HepG2 (cell line): ENCODE data around the gene UQCRC1. TPM values are rescaled to one million over a fixed set of nuclear protein-coding genes. Genes with fewer than 3 reads are reported as not detected.

Experiments used
- CC2D1A ChIP-seq: sonication (generic); formaldehyde crosslinking; IDR thresholded peaks from 2 replicates; pipeline ENCODE4 v1.8.1; 2023; ENCODE audit warnings: mild to moderate bottlenecking, missing genetic modification reagents
- GLI4 ChIP-seq: sonication (generic); formaldehyde crosslinking; IDR thresholded peaks from 2 replicates; pipeline ENCODE4 v1.5.1; 2020; ENCODE audit warnings: missing genetic modification reagents, mild to moderate bottlenecking, moderate library complexity, borderline replicate concordance
- KDM2A ChIP-seq: sonication (generic); formaldehyde crosslinking; IDR thresholded peaks from 2 replicates; pipeline ENCODE4 v1.4.0; 2020; ENCODE audit warnings: low read depth, missing genetic modification reagents, borderline replicate concordance
- NKX3-1 ChIP-seq: sonication (generic); formaldehyde crosslinking; IDR thresholded peaks from 2 replicates; pipeline ENCODE4 v1.5.0; 2020; ENCODE audit warnings: missing genetic modification reagents
- POGZ ChIP-seq: sonication (generic); formaldehyde crosslinking; IDR thresholded peaks from 2 replicates; pipeline ENCODE4 v1.4.0; 2020; ENCODE audit warnings: mild to moderate bottlenecking, missing genetic modification reagents
- POLR2AphosphoS2 ChIP-seq: IDR thresholded peaks from 2 replicates; pipeline ENCODE4 v1.6.1; 2011; ENCODE audit warnings: low read depth, low read length, improper control_type of control experiment
- RNF2 ChIP-seq: fragments of 450-650 bp; conservative IDR thresholded peaks from 2 replicates; pipeline ENCODE4 v1.6.1; 2016; ENCODE audit warnings: low read depth
- SIN3B ChIP-seq: fragments of 150-350 bp; IDR thresholded peaks from 2 replicates; pipeline ENCODE4 v1.6.1; 2014; ENCODE audit warnings: low read length
- SOX5 ChIP-seq: IDR thresholded peaks from 2 replicates; pipeline ENCODE4 v1.6.1; 2016; ENCODE audit warnings: borderline replicate concordance
- SYNCRIP ChIP-seq: fragments of 200-400 bp; formaldehyde crosslinking; IDR thresholded peaks from 2 replicates; pipeline ENCODE4 v1.6.1; 2018; ENCODE audit warnings: mild to moderate bottlenecking, low read depth, low read length; ENCODE audit not compliant: insufficient read depth
- TAF1 ChIP-seq: sonication (generic); formaldehyde crosslinking; IDR thresholded peaks from 2 replicates; pipeline ENCODE4 v1.4.0; 2020; ENCODE audit warnings: missing genetic modification reagents
- TMF1 ChIP-seq: sonication (generic); formaldehyde crosslinking; IDR thresholded peaks from 2 replicates; pipeline ENCODE4 v1.8.1; 2022; ENCODE audit warnings: low read depth, missing genetic modification reagents
- YEATS4 ChIP-seq: sonication (generic); formaldehyde crosslinking; IDR thresholded peaks from 2 replicates; pipeline ENCODE4 v1.4.0; 2020; ENCODE audit warnings: missing genetic modification reagents, borderline replicate concordance
- ZNF33A ChIP-seq: sonication (generic); formaldehyde crosslinking; IDR thresholded peaks from 2 replicates; pipeline ENCODE4 v1.5.1; 2020; ENCODE audit warnings: missing genetic modification reagents, mild to moderate bottlenecking, moderate library complexity, borderline replicate concordance
- ZNF33B ChIP-seq: sonication (generic); formaldehyde crosslinking; IDR thresholded peaks from 2 replicates; pipeline ENCODE4 v1.5.1; 2020; ENCODE audit warnings: mild to moderate bottlenecking, missing genetic modification reagents
- ZNF713 ChIP-seq: sonication (generic); formaldehyde crosslinking; IDR thresholded peaks from 2 replicates; pipeline ENCODE4 v1.4.0; 2020; ENCODE audit warnings: mild to moderate bottlenecking, missing genetic modification reagents
- ZNF766 ChIP-seq: sonication (generic); formaldehyde crosslinking; IDR thresholded peaks from 2 replicates; pipeline ENCODE4 v1.5.0; 2020; ENCODE audit warnings: missing genetic modification reagents, borderline replicate concordance
- ZNF850 ChIP-seq: sonication (generic); formaldehyde crosslinking; conservative IDR thresholded peaks from 2 replicates; pipeline ENCODE4 v1.9.0; 2021; ENCODE audit warnings: mild to moderate bottlenecking, missing genetic modification reagents
- polyA plus RNA-seq, 8 experiments: library from polyadenylated mRNA; depleted of rRNA in 3 of 8; stranded (reverse) in 7 of 8; unstranded in 1 of 8; fragments of >200 nt; fragmentation: Illumina TruSeq in 4 of 8; extraction: Trizol in 4 of 8; gene quantifications; 2 replicates each; pipeline versions ENCODE4 v1.2.1 to v1.2.3, GENCODE V29; 2011 to 2016; ENCODE audit warnings: low read depth in 4 of 8, missing spikeins in 1 of 8, mixed read lengths in 1 of 8; ENCODE audit not compliant: insufficient read depth in 1 of 8
- total RNA-seq, 5 experiments: library from RNA; depleted of rRNA; stranded (reverse); fragments of >200 nt; fragmentation: Illumina TruSeq; extraction: Trizol; gene quantifications; 2 replicates each; pipeline ENCODE4 v1.2.3, GENCODE V29; 2016; ENCODE audit warnings: low read depth in 1 of 5
- TF ChIP-seq, protein P1 (sequence below): sonication (generic); formaldehyde crosslinking; IDR thresholded peaks from 2 replicates; pipeline ENCODE4 v1.5.1; 2020; ENCODE audit warnings: missing genetic modification reagents, mild to moderate bottlenecking, borderline replicate concordance
- TF ChIP-seq, protein P2 (sequence below): sonication (generic); formaldehyde crosslinking; IDR thresholded peaks from 2 replicates; pipeline ENCODE4 v1.5.1; 2020; ENCODE audit warnings: mild to moderate bottlenecking, missing genetic modification reagents
- TF ChIP-seq, protein P3 (sequence below): sonication (generic); formaldehyde crosslinking; IDR thresholded peaks from 2 replicates; pipeline ENCODE4 v1.4.0; 2020; ENCODE audit warnings: missing genetic modification reagents
- TF ChIP-seq, protein P4 (sequence below): sonication (generic); formaldehyde crosslinking; IDR thresholded peaks from 2 replicates; pipeline ENCODE4 v1.5.0; 2020; ENCODE audit warnings: missing genetic modification reagents

UQCRC1 gene
- total and polyA plus RNA-seq, 2 of the 13 experiments (the other 11 are each of a cell fraction or from before 2014, with no cell fraction given): 316 to 680 TPM

DNA sequence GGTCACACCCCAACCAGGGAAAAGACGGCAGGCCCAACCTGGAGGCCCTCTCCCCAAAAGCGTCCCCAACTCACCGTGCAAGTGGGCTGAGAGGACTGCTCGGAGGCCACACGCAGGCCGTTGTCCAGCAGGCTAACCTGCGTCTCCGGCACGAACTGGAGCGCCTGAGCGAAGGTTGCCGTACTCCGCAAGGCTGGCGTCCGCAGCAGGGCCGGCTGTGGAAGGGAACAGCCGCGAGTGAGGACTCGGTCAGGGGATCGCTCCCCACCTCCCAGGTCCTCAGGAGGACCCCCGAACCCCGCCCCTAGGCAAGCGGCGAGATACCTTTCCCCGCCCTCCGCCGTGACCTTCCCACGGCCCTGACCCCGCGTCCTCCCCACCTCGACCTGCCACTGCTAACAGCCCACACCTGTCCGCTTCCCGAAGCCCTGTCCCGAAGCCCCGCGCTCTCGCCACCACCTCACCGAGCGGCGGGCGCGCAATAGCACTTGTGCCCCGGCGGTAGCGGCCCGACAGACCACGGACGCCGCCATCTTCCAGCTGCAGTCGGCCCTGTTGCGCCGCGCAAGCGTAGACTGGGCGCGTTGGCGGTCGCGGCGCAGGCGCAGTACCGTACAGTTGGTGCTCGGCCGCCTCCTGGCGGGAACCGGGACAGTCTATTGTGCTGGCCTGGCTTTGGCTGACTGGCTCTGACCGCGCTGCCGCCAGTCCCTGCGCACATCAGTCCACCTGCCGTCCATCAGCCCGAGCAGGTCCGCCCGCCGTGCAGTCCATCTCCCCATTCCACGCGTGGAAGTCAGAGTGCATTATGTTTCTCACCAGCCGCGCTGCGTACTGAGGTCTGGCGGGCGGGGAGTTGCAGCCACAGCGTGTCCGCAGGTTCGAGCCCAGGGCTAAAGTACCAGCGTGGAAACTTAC, at the start of gene UQCRC1 (continued):
- peak; percentile 86 for TF ChIP-seq POGZ (CRISPR knock-in tag)
- TF ChIP-seq TMF1: peak; percentile 62; the same call in 1 of the 2 replicates
- TF ChIP-seq, protein P1, sequence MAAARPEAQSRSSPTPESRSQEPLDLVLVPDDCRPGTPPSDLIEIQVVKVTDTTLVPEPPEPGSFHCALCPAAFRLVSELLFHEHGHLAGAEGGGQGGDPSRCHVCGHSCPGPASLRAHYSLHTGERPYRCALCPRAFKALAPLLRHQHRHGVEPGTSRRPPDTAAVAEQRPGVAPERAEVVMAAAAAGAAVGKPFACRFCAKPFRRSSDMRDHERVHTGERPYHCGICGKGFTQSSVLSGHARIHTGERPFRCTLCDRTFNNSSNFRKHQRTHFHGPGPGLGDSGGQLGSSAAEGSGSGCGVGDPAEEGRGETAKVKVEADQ (CRISPR knock-in tag): peak; percentile 93
- TF ChIP-seq CC2D1A (CRISPR knock-in tag): no peak
- TF ChIP-seq GLI4 (CRISPR knock-in tag): no peak
- TF ChIP-seq, protein P2, sequence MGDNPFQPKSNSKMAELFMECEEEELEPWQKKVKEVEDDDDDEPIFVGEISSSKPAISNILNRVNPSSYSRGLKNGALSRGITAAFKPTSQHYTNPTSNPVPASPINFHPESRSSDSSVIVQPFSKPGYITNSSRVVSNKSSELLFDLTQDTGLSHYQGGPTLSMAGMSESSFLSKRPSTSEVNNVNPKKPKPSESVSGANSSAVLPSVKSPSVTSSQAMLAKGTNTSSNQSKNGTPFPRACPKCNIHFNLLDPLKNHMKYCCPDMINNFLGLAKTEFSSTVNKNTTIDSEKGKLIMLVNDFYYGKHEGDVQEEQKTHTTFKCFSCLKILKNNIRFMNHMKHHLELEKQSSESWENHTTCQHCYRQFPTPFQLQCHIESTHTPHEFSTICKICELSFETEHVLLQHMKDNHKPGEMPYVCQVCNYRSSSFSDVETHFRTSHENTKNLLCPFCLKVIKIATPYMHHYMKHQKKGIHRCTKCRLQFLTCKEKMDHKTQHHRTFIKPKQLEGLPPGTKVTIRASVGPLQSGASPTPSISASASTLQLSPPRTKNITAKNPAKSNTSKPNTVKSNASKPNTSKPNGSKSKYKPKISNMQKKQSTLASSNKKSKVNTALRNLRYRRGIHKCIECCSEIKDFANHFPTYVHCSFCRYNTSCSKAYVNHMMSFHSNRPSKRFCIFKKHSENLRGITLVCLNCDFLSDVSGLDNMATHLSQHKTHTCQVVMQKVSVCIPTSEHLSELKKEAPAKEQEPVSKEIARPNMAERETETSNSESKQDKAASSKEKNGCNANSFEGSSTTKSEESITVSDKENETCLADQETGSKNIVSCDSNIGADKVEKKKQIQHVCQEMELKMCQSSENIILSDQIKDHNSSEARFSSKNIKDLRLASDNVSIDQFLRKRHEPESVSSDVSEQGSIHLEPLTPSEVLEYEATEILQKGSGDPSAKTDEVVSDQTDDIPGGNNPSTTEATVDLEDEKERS: peak; percentile 46; the same call in 1 of the 2 replicates
- no peak for TF ChIP-seq ZNF766 (CRISPR knock-in tag)
- TF ChIP-seq RNF2: no peak
- peak; percentile 67; the same call in 1 of the 2 replicates for TF ChIP-seq SIN3B
- TF ChIP-seq, protein P3, sequence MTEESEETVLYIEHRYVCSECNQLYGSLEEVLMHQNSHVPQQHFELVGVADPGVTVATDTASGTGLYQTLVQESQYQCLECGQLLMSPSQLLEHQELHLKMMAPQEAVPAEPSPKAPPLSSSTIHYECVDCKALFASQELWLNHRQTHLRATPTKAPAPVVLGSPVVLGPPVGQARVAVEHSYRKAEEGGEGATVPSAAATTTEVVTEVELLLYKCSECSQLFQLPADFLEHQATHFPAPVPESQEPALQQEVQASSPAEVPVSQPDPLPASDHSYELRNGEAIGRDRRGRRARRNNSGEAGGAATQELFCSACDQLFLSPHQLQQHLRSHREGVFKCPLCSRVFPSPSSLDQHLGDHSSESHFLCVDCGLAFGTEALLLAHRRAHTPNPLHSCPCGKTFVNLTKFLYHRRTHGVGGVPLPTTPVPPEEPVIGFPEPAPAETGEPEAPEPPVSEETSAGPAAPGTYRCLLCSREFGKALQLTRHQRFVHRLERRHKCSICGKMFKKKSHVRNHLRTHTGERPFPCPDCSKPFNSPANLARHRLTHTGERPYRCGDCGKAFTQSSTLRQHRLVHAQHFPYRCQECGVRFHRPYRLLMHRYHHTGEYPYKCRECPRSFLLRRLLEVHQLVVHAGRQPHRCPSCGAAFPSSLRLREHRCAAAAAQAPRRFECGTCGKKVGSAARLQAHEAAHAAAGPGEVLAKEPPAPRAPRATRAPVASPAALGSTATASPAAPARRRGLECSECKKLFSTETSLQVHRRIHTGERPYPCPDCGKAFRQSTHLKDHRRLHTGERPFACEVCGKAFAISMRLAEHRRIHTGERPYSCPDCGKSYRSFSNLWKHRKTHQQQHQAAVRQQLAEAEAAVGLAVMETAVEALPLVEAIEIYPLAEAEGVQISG (CRISPR knock-in tag): peak; percentile 80
- no peak for TF ChIP-seq ZNF33B (CRISPR knock-in tag)
- TF ChIP-seq KDM2A (CRISPR knock-in tag): peak; percentile 90
- peak; percentile 93 for TF ChIP-seq YEATS4 (CRISPR knock-in tag)
- TF ChIP-seq ZNF850 (CRISPR knock-in tag): no peak
- no peak for TF ChIP-seq SYNCRIP
- no peak for TF ChIP-seq NKX3-1 (CRISPR knock-in tag)
- 0 out of 2 replicates have a peak, but pooled peaks have one; percentile 55 for TF ChIP-seq ZNF713
- TF ChIP-seq, protein P4, sequence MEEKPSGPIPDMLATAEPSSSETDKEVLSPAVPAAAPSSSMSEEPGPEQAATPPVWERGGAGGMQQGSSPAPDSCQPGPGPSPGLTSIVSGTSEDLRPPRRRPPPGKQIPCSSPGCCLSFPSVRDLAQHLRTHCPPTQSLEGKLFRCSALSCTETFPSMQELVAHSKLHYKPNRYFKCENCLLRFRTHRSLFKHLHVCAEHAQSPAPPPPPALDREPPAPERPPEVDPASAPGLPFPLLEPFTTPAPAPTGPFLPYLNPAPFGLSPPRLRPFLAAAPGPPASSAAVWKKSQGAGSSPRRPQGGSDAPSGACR (CRISPR knock-in tag): peak; percentile 83
- TF ChIP-seq ZNF33A: peak; percentile 26; the same call in 1 of the 2 replicates
- peak; percentile 43 for TF ChIP-seq SOX5 (CRISPR knock-in tag)
- peak; percentile 99 for TF ChIP-seq TAF1 (CRISPR knock-in tag)
- no peak for TF ChIP-seq POLR2AphosphoS2
